Colonic mucosa (tissue), 4 donors: Measurements from ENCODE around the gene CUBN. TPM values are rescaled to one million over a fixed set of nuclear protein-coding genes. Genes with fewer than 3 reads are reported as not detected.

Experiments used
- DNase-seq: peaks from one replicate; pipeline ENCODE4 v3.0.0-alpha.2; 2020
- H3K27ac ChIP-seq: fragments of 200-600 bp; one replicate; pipeline ENCODE4 v1.8.0; 2021
- H3K27me3 ChIP-seq: fragments of 200-600 bp; one replicate; pipeline ENCODE4 v1.8.0; 2021
- H3K36me3 ChIP-seq: fragments of 200-600 bp; one replicate; pipeline ENCODE4 v1.8.0; 2021
- H3K4me1 ChIP-seq: fragments of 200-600 bp; one replicate; pipeline ENCODE4 v1.8.0; 2021; ENCODE audit warnings: mild to moderate bottlenecking
- H3K4me3 ChIP-seq: fragments of 200-600 bp; one replicate; pipeline ENCODE4 v1.8.0; 2021
- H3K9ac ChIP-seq, 2 donors: one replicate each; pipeline ENCODE4 v1.7.0; 2013; ENCODE audit warnings: control low read depth in 2 of 2, low read depth in 2 of 2, low read length in 2 of 2
- H3K9me3 ChIP-seq: fragments of 200-600 bp; one replicate; pipeline ENCODE4 v1.8.0; 2021
- CTCF ChIP-seq: fragments of 200-600 bp; IDR thresholded peaks from one replicate; pipeline ENCODE4 v1.8.0; 2022; ENCODE audit warnings: antibody characterized with exemption, mild to moderate bottlenecking
- intact Hi-C: fragments of 100-400 bp; cut with DNase I; formaldehyde crosslinking; loops from one replicate; pipeline ENCODE4 v1.14.1; 2022
- total RNA-seq, 2 donors: library from RNA; stranded (reverse); fragmentation: NEBNext Ultra II Directional in 1 of 2; extraction: Animal tissue kit (Norgen Biotek cat#: 25700) in 1 of 2; gene quantifications; one replicate each; pipeline ENCODE4 v1.2.1, GENCODE V29; 2021
- donor health status: healthy.
- donor health status: DM: no; HTN: no; CAD: no.
- donor health status: DM: no; HTN: no; CAD: no.

CUBN gene
- total RNA-seq, 2 donors from 2014 or later, result 0.25 to 0.42 TPM

- H3K4me3 ChIP-seq, result no peak overlapping the region
- intact Hi-C loops, result no loop called here
- H3K27me3 ChIP-seq, result no peaks in the 10 kb centered on the region
- no peaks in the 10 kb centered on the region for H3K36me3 ChIP-seq
- no peak overlapping the region for H3K27ac ChIP-seq
- no peak overlapping the region for H3K9ac ChIP-seq
- no peaks in the 10 kb centered on the region for H3K4me1 ChIP-seq
- no peak for DNase-seq
- TF ChIP-seq CTCF, result no peak
- H3K9me3 ChIP-seq, result no peaks in the 10 kb centered on the region
Measured at GRCh38 chr10:17134282-17134681, 4.7 kb upstream of the CUBN start.

GRCh38 chr10:17128261-17128660 is 1.4 kb downstream of the CUBN start:
- Histone ChIP-seq H3K36me3 (no peaks in the 10 kb centered on the region), H3K27ac (no peak overlapping the region), H3K9me3 (no peaks in the 10 kb centered on the region), H3K4me3 (no peak overlapping the region), H3K27me3 (no peaks in the 10 kb centered on the region), H3K9ac (no peak overlapping the region), H3K4me1 (no peaks in the 10 kb centered on the region)
- no peak for TF ChIP-seq CTCF
- intact Hi-C loops, result no loop called here
- no peak for DNase-seq

DNA sequence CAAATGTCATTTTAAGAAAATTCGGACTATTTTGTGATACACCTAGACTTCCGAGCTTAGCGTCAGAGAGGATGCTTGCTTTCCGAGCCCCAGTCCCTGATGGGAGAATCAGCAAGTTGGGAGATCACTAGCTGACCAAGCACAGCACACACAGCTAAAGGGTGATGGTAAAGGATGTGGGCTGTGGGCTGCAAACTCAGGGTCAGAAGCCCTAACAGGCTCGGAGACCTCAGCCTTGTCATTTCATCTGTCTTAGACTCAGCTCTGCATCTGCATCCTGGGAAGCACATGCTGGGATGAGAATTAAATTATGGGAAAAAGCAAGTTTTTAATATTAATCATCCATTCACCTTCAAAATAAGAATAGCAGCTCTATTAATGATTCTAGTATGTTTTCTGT is 3.3 kb downstream of the CUBN start:
- Histone ChIP-seq H3K9ac (no peak overlapping the region), H3K4me1 (no peaks in the 10 kb centered on the region), H3K9me3 (no peaks in the 10 kb centered on the region), H3K36me3 (no peaks in the 10 kb centered on the region), H3K27me3 (no peaks in the 10 kb centered on the region), H3K4me3 (no peak overlapping the region), H3K27ac (no peak overlapping the region)
- no peak for TF ChIP-seq CTCF
- no peak for DNase-seq
- intact Hi-C loops, result no loop called here

DNA sequence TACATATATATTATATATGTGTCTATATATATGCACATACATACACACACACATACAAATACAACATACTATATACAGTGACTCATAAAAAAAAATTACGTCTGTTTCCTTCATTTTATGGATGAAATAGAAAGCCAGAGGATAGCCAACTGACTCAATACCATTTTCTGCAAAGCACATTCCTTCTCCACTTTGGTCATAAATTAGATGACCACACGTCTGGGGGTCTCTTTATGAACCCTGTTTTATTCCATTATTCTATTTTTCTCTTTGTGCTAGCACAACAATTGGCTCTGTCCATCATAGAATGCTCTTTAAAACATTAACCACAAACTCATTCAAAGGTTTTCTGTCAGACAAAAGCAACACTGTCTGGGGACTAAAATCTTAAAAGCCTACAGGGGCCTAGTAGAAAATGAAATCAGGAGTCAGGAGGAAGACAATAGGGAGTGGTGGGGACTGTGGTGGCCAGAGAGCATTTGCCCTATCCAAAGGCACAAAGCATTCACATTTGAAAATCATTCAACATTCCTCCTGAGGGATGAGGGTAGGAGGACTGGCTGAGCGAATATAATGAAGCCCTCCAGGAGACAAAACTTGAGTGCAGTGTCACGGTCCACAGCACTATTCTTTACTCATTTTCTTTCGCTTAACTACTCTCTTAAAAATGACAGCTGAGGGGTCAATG is 4.3 kb downstream of the CUBN start:
- H3K4me1 ChIP-seq, result no peaks in the 10 kb centered on the region
- no peak overlapping the region for H3K27ac ChIP-seq
- DNase-seq, result no peak
- no peak for TF ChIP-seq CTCF
- H3K9me3 ChIP-seq, result no peaks in the 10 kb centered on the region
- H3K4me3 ChIP-seq, result no peak overlapping the region
- H3K27me3 ChIP-seq, result no peaks in the 10 kb centered on the region
- intact Hi-C loops, result no loop called here
- H3K36me3 ChIP-seq, result no peaks in the 10 kb centered on the region
- H3K9ac ChIP-seq, result no peak overlapping the region

DNA sequence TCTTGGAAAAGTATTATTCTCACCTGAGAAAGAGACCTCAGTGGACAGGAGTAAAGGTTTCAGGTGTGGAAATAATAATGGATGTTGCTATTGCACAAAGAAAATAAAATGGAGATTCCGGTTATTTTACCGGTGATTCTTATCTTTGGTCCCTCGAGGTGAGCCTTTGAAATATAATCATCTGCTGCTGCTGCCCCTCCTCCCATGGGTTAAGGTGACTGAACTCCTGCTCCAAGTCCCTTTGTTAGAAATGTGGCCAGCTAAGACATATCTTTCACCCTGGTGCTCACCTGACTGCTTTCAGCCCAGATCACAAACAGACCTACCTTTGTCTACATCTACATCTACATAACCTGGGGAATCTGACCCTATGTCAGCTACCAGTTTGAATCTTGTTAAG is 5.7 kb downstream of the CUBN start:
- no peaks in the 10 kb centered on the region for H3K9me3 ChIP-seq
- H3K36me3 ChIP-seq, result no peaks in the 10 kb centered on the region
- no peak for TF ChIP-seq CTCF
- no peak overlapping the region for H3K9ac ChIP-seq
- H3K27me3 ChIP-seq, result no peaks in the 10 kb centered on the region
- H3K4me3 ChIP-seq, result no peak overlapping the region
- intact Hi-C loops, result no loop called here
- H3K27ac ChIP-seq, result no peak overlapping the region
- no peak for DNase-seq
- no peaks in the 10 kb centered on the region for H3K4me1 ChIP-seq
